PC-9 (cell line): ENCODE data around the gene SERTAD2.

Experiments used
- EZH2 ChIP-seq: fragments of 200-600 bp; sonication (generic); IDR thresholded peaks from 2 replicates; pipeline ENCODE4 v1.8.0; 2017; ENCODE audit warnings: antibody characterized with exemption, low read depth
- TF ChIP-seq, protein P1 (sequence below): fragments of 200-600 bp; sonication (generic); conservative IDR thresholded peaks from 2 replicates; pipeline ENCODE4 v1.6.1; 2017; ENCODE audit warnings: mixed run types, antibody characterized with exemption, mild to moderate bottlenecking, moderate library complexity

DNA sequence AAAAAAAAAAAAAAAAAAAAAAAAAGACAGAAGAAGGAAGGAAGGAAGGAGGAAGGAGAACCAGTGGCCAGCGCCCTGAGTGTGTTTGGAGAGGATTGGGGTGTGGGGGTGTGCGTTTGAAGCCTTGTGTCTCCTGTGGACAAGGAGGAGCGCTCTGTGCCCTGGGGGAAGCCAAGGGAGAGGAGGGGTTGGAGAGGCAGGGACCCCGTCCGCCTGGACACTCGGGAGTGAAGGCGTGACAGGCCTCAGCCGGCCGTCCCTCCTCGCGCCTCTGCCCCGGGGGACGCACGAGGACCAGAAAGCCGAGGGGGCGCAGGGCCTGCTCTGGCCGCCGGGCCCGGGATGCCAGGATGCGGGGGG lies 44.9 kb downstream of the SERTAD2 start:
- no peak for TF ChIP-seq EZH2
- TF ChIP-seq, protein P1, sequence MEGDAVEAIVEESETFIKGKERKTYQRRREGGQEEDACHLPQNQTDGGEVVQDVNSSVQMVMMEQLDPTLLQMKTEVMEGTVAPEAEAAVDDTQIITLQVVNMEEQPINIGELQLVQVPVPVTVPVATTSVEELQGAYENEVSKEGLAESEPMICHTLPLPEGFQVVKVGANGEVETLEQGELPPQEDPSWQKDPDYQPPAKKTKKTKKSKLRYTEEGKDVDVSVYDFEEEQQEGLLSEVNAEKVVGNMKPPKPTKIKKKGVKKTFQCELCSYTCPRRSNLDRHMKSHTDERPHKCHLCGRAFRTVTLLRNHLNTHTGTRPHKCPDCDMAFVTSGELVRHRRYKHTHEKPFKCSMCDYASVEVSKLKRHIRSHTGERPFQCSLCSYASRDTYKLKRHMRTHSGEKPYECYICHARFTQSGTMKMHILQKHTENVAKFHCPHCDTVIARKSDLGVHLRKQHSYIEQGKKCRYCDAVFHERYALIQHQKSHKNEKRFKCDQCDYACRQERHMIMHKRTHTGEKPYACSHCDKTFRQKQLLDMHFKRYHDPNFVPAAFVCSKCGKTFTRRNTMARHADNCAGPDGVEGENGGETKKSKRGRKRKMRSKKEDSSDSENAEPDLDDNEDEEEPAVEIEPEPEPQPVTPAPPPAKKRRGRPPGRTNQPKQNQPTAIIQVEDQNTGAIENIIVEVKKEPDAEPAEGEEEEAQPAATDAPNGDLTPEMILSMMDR = 0 out of 2 replicates have a peak, but pooled peaks have one; percentile 28
